NOMO-1 treated with DMSO at 0.1 percent for 48 hours (cell line): ENCODE measurements around the gene PLEKHG1.
A peak's percentile ranks its signal among the peaks of the same experiment; 100 is the strongest.

Source experiments
- DNase-seq: peaks from one replicate; lab custom pipeline; 2025; ENCODE audit not compliant: unreplicated experiment; lab: John Stamatoyannopoulos, UW

PLEKHG1 gene

GRCh38 chr6:150588888-150589499 is 10.7 kb upstream of the PLEKHG1 start:
- no peak for DNase-seq

DNA sequence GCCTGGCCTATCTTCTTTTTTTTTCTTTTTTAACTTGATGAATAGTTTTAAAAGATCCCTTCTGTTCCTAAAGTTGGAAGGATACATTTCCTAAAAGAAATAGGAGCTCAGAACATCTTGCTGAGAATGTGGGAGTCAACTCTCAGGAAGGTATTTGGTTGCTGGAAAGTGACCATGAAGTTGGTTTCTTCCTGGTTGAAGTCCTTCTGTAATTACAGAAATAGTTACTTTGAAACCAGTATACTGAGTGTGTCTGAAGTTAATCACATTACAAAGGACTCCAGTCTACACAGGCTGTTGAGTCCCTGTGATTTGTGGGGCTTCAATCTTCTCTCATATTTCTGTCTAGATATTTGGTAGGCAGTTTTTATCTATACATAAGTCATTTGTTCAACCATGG is 9.8 kb upstream of the PLEKHG1 start:
- no peak for DNase-seq

GRCh38 chr6:150590446-150590845 is 9.2 kb upstream of the PLEKHG1 start:
- no peak for DNase-seq

- DNase-seq, result no peak
Observed at GRCh38 chr6:150592377-150592995, 7.2 kb upstream of the PLEKHG1 start.

- DNase-seq, result no peak
Observed at GRCh38 chr6:150593119-150593518, 6.6 kb upstream of the PLEKHG1 start.

- DNase-seq, result no peak
Observed at GRCh38 chr6:150596439-150596838, 3.2 kb upstream of the PLEKHG1 start.

- DNase-seq, result no peak
Observed at GRCh38 chr6:150598401-150598800, 1.3 kb upstream of the PLEKHG1 start.

DNA sequence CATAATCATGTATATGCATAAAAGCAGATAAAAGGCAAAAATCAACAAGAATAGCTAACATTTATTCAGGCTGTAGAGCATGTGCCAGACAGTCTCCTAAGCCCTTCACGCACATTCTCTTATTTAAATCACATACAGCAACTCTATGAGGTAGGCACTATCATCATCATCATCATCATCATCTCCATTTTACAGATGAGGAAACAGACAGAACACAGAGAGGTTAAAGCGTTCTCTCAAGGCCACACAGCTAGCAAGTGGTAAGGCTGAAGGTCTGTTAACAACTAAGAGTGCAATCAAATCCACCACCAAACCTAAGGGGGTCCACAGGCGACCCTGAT is 857 bp upstream of the PLEKHG1 start:
- DNase-seq, result no peak

DNA sequence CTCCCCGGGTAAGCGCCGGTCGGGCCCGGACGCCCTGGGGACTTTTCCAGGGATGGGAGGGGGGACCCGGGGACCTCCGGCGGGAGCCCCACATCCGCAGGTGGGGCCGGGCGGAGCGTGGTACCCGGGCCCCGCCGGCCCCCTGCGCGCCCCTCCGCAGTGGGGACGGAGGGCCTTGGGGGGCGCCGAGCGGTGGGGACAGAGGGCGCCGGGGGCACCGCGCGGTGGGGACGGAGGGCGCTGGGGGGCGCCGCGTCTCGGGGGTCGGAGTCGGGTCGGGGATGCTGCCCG is 270 bp downstream of the PLEKHG1 start:
- no peak for DNase-seq

DNA sequence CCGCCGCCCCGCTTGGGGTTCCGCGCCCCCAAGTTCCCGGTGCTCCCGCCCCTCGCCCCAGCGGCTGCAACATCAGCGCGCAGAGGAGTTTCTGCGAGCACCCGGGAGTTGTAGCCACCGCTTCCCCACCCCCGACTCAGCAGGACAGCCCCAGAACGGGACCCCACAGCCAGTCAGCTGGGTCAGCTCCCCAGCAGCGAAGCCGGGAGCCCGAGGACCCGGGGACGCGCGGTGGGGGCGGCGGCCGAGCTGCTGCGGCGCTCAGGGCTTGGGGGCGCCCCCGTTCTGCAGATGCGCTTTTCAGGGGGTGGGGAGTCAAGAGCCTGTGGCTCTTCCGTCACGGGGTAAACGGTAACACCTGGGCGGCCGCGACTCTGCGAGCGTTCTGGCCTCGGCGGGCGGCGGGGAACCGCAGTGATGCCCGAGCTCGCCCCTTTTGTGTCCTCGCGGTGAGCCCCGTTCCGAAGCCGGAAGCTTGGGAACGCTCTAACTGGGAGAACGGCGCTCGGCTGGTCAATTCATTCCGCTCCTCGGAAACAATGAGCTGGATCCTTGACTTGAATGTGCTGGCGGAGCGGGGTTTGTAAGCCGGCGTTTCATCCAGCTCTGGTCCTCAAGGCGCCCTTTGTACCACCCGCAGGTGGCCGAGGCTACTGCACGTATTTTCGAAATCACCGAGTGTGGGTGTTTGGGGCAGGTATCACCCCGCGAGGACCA is 774 bp downstream of the PLEKHG1 start:
- DNase-seq, result peak; percentile 11

- DNase-seq, result no peak
Observed at GRCh38 chr6:150601439-150601838, 1.8 kb downstream of the PLEKHG1 start.

GRCh38 chr6:150603176-150603575 is 3.5 kb downstream of the PLEKHG1 start:
- DNase-seq, result no peak

DNA sequence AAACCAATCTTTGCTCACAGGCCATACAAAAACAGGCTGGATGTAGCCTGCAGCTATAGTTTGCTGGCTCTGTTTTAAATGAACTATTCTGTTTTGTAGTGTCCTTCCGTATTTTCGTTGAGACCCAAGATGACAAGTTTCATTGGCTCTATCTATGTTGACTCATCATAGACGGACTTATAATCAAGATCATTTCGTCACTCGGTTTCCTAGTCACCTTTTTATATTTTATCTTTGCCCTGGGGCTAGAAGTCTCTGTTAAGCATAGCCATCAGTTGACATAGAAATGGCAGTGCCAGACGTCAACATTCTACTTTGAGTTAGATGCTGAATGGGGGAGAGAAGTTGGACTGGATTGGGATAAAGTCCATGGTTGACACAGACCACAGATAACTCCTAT is 4.8 kb downstream of the PLEKHG1 start:
- DNase-seq, result no peak

DNA sequence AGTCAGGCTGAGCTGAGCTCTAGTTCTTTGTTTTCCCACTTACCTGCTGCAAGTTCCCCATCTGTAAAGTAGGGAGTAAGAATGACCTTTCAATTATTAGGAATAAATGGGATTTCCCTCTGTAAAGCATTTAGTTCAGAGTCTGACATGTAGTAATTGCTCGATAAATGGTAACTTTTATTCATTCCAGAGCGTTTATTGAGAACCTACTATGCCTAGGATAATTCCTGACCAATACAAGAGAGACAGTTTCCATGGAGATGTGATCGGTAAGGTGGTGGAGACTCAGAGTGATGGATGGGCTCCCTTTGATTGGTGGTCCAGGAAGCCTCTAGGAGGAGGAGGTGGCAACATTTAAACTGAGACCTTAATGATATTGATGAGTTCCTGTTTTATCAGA is 5.6 kb downstream of the PLEKHG1 start:
- no peak for DNase-seq

GRCh38 chr6:150606168-150606591 is 6.5 kb downstream of the PLEKHG1 start:
- no peak for DNase-seq

DNA sequence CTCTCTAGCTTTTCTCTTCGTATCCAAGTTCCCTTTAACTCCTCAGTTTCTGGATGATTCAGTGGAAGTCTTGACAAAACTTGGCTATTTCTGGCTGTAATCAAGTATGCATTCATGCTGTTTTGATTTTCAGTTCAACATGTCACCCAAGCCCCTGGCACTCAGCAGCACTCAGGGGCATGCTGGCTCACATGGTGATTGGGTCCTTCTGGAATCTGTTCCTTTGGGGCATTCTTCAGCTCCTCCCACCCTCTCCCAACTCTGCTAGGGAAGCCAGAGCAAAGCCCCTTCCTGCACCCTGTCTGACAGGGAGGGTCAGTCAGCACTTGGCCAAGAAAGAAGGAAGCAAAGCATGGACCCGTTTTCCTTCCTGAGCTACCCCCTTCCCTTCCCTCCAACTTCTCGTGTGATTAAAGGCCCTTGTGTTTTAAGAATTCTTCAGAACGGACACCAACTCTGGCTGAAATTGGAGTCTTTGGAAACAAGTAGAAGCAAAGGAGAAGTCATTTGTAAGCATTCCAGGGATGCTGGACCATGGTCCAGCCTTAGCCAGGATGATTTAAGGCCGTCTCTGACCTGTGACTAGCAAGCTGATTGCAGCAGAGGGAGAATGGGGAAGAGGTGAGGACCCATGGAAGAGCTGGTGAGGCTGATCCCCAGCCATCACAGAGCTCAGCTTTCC is 7.1 kb downstream of the PLEKHG1 start:
- no peak for DNase-seq

- DNase-seq, result no peak
Observed at GRCh38 chr6:150607329-150607650, 7.6 kb downstream of the PLEKHG1 start.

GRCh38 chr6:150610584-150610983 is 10.9 kb downstream of the PLEKHG1 start:
- DNase-seq, result no peak

GRCh38 chr6:150613269-150613668 is 13.6 kb downstream of the PLEKHG1 start:
- no peak for DNase-seq

GRCh38 chr6:150615967-150616366 is 16.3 kb downstream of the PLEKHG1 start:
- no peak for DNase-seq

DNA sequence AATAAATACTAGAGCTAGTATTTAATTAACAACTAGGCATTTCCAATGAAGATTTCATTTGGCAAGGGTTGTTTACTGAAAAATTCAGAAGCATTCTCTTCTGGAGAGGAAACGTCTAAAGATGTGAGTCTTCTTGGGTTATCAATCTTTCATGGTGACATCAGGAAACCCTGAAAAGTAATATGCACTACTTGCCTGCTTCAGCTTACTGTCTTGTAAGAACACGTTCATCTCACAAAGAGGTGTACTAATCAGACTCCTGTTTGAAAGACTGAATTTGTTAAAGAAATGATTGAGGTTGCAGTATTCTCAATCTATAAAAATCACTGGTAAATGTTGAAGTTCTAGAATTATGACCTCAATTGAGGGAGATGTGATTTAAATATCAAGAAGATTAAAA is 16.9 kb downstream of the PLEKHG1 start:
- no peak for DNase-seq

- DNase-seq, result no peak
Observed at GRCh38 chr6:150617062-150617461, 17.4 kb downstream of the PLEKHG1 start.
